HepG2 (cell line): ENCODE measurements around the gene MMS19.

Experiments
- ELF4 ChIP-seq: sonication (generic); formaldehyde crosslinking; IDR thresholded peaks from 2 replicates; pipeline ENCODE4 v1.5.0; 2020; ENCODE audit warnings: missing genetic modification reagents, mild to moderate bottlenecking, moderate library complexity, borderline replicate concordance
- EZH2 ChIP-seq: conservative IDR thresholded peaks from 2 replicates; pipeline ENCODE4 v1.6.1; 2012; ENCODE audit warnings: mild to moderate bottlenecking, low read depth, low read length, moderate library complexity
- KAT7 ChIP-seq: IDR thresholded peaks from 2 replicates; pipeline ENCODE4 v1.6.1; 2018; ENCODE audit warnings: borderline replicate concordance, missing compliant biosample characterization
- NFIC ChIP-seq: IDR thresholded peaks from 2 replicates; pipeline ENCODE4 v1.6.1; 2012; ENCODE audit warnings: mild to moderate bottlenecking, low read length, inconsistent platforms
- POLR2A ChIP-seq, 2 experiments: IDR thresholded peaks; 2 replicates each; pipeline ENCODE4 v1.6.1; 2011; ENCODE audit warnings: low read depth in 2 of 2, low read length in 2 of 2, mild to moderate bottlenecking in 1 of 2, moderate library complexity in 1 of 2; ENCODE audit not compliant: insufficient read depth in 1 of 2
- SOX5 ChIP-seq: IDR thresholded peaks from 2 replicates; pipeline ENCODE4 v1.6.1; 2016; ENCODE audit warnings: borderline replicate concordance
- TF ChIP-seq, protein P1 (sequence below): sonication (generic); formaldehyde crosslinking; IDR thresholded peaks from 2 replicates; pipeline ENCODE4 v1.5.0; 2020; ENCODE audit warnings: mild to moderate bottlenecking, missing genetic modification reagents, moderate library complexity
- TF ChIP-seq, protein P2 (sequence below): sonication (generic); formaldehyde crosslinking; IDR thresholded peaks from 2 replicates; pipeline ENCODE4 v1.9.0; 2021; ENCODE audit warnings: missing genetic modification reagents, mild to moderate bottlenecking, borderline replicate concordance
- TF ChIP-seq, protein P3 (sequence below): IDR thresholded peaks from 2 replicates; pipeline ENCODE4 v1.4.0; 2020; ENCODE audit warnings: mild to moderate bottlenecking, missing genetic modification reagents

DNA sequence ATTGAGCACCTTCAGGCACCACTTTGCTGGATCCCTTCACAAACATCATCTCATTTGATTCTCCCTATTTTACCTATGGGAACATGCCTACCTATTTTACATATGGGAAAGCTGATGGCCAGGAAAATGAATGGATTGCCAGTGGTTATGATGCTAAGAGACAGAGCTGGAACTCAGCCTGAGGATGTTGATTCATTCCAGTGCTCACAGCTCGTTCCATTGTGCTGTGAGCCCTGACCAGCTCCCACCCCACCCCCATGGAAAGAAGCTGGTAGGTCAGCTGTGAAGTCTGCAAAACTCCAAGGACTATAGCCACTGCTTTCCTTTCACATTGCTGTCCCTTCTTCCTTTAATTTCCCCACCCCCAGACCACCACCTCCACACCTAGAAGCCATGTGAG lies 10.1 kb upstream of the MMS19 start:
- TF ChIP-seq KAT7 (no peak), EZH2 (no peak), NFIC (no peak), ELF4 (no peak), SOX5 (CRISPR knock-in tag) (no peak), POLR2A (IDR thresholded peaks at IDR 0.05; ENCODE audit: insufficient read depth in 1 of 2, low read depth in 2 of 2, low read length in 2 of 2) (no peak)
- TF ChIP-seq, protein P1, sequence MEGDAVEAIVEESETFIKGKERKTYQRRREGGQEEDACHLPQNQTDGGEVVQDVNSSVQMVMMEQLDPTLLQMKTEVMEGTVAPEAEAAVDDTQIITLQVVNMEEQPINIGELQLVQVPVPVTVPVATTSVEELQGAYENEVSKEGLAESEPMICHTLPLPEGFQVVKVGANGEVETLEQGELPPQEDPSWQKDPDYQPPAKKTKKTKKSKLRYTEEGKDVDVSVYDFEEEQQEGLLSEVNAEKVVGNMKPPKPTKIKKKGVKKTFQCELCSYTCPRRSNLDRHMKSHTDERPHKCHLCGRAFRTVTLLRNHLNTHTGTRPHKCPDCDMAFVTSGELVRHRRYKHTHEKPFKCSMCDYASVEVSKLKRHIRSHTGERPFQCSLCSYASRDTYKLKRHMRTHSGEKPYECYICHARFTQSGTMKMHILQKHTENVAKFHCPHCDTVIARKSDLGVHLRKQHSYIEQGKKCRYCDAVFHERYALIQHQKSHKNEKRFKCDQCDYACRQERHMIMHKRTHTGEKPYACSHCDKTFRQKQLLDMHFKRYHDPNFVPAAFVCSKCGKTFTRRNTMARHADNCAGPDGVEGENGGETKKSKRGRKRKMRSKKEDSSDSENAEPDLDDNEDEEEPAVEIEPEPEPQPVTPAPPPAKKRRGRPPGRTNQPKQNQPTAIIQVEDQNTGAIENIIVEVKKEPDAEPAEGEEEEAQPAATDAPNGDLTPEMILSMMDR (CRISPR knock-in tag): no peak
- TF ChIP-seq, protein P2, sequence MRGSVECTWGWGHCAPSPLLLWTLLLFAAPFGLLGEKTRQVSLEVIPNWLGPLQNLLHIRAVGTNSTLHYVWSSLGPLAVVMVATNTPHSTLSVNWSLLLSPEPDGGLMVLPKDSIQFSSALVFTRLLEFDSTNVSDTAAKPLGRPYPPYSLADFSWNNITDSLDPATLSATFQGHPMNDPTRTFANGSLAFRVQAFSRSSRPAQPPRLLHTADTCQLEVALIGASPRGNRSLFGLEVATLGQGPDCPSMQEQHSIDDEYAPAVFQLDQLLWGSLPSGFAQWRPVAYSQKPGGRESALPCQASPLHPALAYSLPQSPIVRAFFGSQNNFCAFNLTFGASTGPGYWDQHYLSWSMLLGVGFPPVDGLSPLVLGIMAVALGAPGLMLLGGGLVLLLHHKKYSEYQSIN (CRISPR knock-in tag): no peak
- TF ChIP-seq, protein P3, sequence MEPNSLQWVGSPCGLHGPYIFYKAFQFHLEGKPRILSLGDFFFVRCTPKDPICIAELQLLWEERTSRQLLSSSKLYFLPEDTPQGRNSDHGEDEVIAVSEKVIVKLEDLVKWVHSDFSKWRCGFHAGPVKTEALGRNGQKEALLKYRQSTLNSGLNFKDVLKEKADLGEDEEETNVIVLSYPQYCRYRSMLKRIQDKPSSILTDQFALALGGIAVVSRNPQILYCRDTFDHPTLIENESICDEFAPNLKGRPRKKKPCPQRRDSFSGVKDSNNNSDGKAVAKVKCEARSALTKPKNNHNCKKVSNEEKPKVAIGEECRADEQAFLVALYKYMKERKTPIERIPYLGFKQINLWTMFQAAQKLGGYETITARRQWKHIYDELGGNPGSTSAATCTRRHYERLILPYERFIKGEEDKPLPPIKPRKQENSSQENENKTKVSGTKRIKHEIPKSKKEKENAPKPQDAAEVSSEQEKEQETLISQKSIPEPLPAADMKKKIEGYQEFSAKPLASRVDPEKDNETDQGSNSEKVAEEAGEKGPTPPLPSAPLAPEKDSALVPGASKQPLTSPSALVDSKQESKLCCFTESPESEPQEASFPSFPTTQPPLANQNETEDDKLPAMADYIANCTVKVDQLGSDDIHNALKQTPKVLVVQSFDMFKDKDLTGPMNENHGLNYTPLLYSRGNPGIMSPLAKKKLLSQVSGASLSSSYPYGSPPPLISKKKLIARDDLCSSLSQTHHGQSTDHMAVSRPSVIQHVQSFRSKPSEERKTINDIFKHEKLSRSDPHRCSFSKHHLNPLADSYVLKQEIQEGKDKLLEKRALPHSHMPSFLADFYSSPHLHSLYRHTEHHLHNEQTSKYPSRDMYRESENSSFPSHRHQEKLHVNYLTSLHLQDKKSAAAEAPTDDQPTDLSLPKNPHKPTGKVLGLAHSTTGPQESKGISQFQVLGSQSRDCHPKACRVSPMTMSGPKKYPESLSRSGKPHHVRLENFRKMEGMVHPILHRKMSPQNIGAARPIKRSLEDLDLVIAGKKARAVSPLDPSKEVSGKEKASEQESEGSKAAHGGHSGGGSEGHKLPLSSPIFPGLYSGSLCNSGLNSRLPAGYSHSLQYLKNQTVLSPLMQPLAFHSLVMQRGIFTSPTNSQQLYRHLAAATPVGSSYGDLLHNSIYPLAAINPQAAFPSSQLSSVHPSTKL (CRISPR knock-in tag): no peak
